Endodermal cell (in vitro differentiated cells): Measurements from ENCODE around the gene PLXDC1. TPM values are rescaled to one million over a fixed set of nuclear protein-coding genes. Genes with fewer than 3 reads are reported as not detected.

Experiments
- DNase-seq: peaks from one replicate; pipeline ENCODE4 v3.0.0-alpha.2; 2017
- H3K27ac ChIP-seq: 2 replicates; pipeline ENCODE4 v1.5.1; 2013; ENCODE audit warnings: mild to moderate bottlenecking, low read depth, low read length, moderate library complexity
- H3K27me3 ChIP-seq: 2 replicates; pipeline ENCODE4 v1.6.1; 2013; ENCODE audit warnings: mild to moderate bottlenecking, low read length, moderate library complexity; ENCODE audit not compliant: insufficient read depth, control insufficient read depth, poor library complexity, severe bottlenecking
- H3K36me3 ChIP-seq: 2 replicates; pipeline ENCODE4 v1.7.0; 2013; ENCODE audit warnings: mild to moderate bottlenecking, low read length, moderate library complexity; ENCODE audit not compliant: control insufficient read depth, insufficient read depth
- H3K4me1 ChIP-seq: one replicate; pipeline ENCODE4 v1.7.0; 2013; ENCODE audit warnings: low read length; ENCODE audit not compliant: control insufficient read depth, insufficient read depth
- H3K4me3 ChIP-seq: 2 replicates; pipeline ENCODE4 v1.5.1; 2013; ENCODE audit warnings: mild to moderate bottlenecking, low read length, moderate library complexity
- H3K9ac ChIP-seq: 2 replicates; pipeline ENCODE4 v1.6.1; 2013; ENCODE audit warnings: mild to moderate bottlenecking, low read length, moderate library complexity; ENCODE audit not compliant: poor library complexity, severe bottlenecking; ENCODE audit errors: extremely low read depth
- H3K9me3 ChIP-seq: 2 replicates; pipeline ENCODE4 v1.6.1; 2013; ENCODE audit warnings: mild to moderate bottlenecking, low read length, moderate library complexity; ENCODE audit not compliant: control insufficient read depth
- H3K27ac Mint-ChIP-seq: 2 replicates; pipeline ENCODE4 v1.8.0; 2020; ENCODE audit warnings: mixed read lengths
- H3K27me3 Mint-ChIP-seq: 2 replicates; pipeline ENCODE4 v1.8.0; 2021; ENCODE audit warnings: mild to moderate bottlenecking, mixed read lengths; ENCODE audit not compliant: insufficient read depth
- H3K36me3 Mint-ChIP-seq: 2 replicates; pipeline ENCODE4 v1.8.0; 2020; ENCODE audit warnings: low read depth, mixed read lengths
- H3K4me1 Mint-ChIP-seq: 2 replicates; pipeline ENCODE4 v1.8.0; 2020; ENCODE audit warnings: mixed read lengths
- H3K4me3 Mint-ChIP-seq: 2 replicates; pipeline ENCODE4 v1.8.0; 2020; ENCODE audit warnings: mild to moderate bottlenecking, moderate library complexity, mixed read lengths
- H3K9me3 Mint-ChIP-seq: 2 replicates; pipeline ENCODE4 v1.8.0; 2020; ENCODE audit warnings: mild to moderate bottlenecking, mixed read lengths
- CTCF ChIP-seq: fragments of 200-600 bp; sonication (generic); conservative IDR thresholded peaks from 2 replicates; pipeline ENCODE4 v1.5.0; 2021; ENCODE audit warnings: antibody characterized with exemption, mild to moderate bottlenecking
- WGBS, 2 experiments: methylation state at CpG; one replicate each; pipeline versions ENCODE4 v1.1.5 to v1.1.7; 2013; ENCODE audit warnings: missing lambda C conversion rate in 2 of 2, mixed read lengths in 1 of 2; ENCODE audit not compliant: insufficient coverage in 1 of 2, insufficient read length in 1 of 2; 5-methylcytosine and 5-hydroxymethylcytosine counted together
- total RNA-seq, 2 donors: library from RNA; stranded (reverse); fragmentation: NEBNext Ultra II Directional in 1 of 2; extraction: Animal tissue kit (Norgen Biotek cat#: 25700) in 1 of 2; gene quantifications; 2 replicates in 1 of 2; 3 replicates in 1 of 2; pipeline ENCODE4 v1.2.1, GENCODE V29; 2021

PLXDC1 gene
- total RNA-seq, 2 donors from 2014 or later = 9.0 TPM

- Histone ChIP-seq H3K27ac (no peak overlapping the region), H3K9ac (no peak overlapping the region), H3K4me1 (no peaks in the 10 kb centered on the region), H3K9me3 (no peaks in the 10 kb centered on the region), H3K36me3 (peaks cover 14% of the 10 kb centered on the region), H3K27me3 (no peaks in the 10 kb centered on the region), H3K4me3 (no peak overlapping the region)
- Mint-ChIP-seq H3K4me1 (peaks cover 12% of the 10 kb centered on the region), H3K4me3 (no peak overlapping the region), H3K27me3 (no peaks in the 10 kb centered on the region), H3K36me3 (peaks cover 22% of the 10 kb centered on the region), H3K27ac (no peak overlapping the region), H3K9me3 (no peaks in the 10 kb centered on the region)
- DNase-seq = no peak
- no peak for TF ChIP-seq CTCF
- 88 to 96% methylated on average over 8 to 16 of the region's 16 CpGs for WGBS, 2 experiments
Measured at GRCh38 chr17:39192901-39193300, 41.5 kb upstream of the PLXDC1 start.

- no peak overlapping the region for H3K4me3 Mint-ChIP-seq
- no peaks in the 10 kb centered on the region for H3K9me3 Mint-ChIP-seq
- TF ChIP-seq CTCF = no peak
- no peak for DNase-seq
- Histone ChIP-seq H3K27ac (no peak overlapping the region), H3K4me3 (no peak overlapping the region), H3K9ac (no peak overlapping the region), H3K27me3 (no peaks in the 10 kb centered on the region), H3K4me1 (no peaks in the 10 kb centered on the region), H3K36me3 (peaks cover 18% of the 10 kb centered on the region), H3K9me3 (no peaks in the 10 kb centered on the region)
- no peak overlapping the region for H3K27ac Mint-ChIP-seq
- peaks cover 24% of the 10 kb centered on the region for H3K36me3 Mint-ChIP-seq
- peaks cover 11% of the 10 kb centered on the region for H3K4me1 Mint-ChIP-seq
- no peaks in the 10 kb centered on the region for H3K27me3 Mint-ChIP-seq
- 93 to 98% methylated on average over 6 to 9 of the region's 9 CpGs for WGBS, 2 experiments
Measured at GRCh38 chr17:39191750-39192510, 40.5 kb upstream of the PLXDC1 start.

- Mint-ChIP-seq H3K9me3 (no peaks in the 10 kb centered on the region), H3K27ac (no peak overlapping the region), H3K4me3 (no peak overlapping the region), H3K36me3 (peaks cover 31% of the 10 kb centered on the region), H3K4me1 (no peaks in the 10 kb centered on the region), H3K27me3 (no peaks in the 10 kb centered on the region)
- Histone ChIP-seq H3K9ac (no peak overlapping the region), H3K9me3 (no peaks in the 10 kb centered on the region), H3K4me1 (no peaks in the 10 kb centered on the region), H3K4me3 (no peak overlapping the region), H3K27ac (no peak overlapping the region), H3K36me3 (peaks cover 18% of the 10 kb centered on the region), H3K27me3 (no peaks in the 10 kb centered on the region)
- WGBS, 2 experiments = 92 to 93% methylated on average over 5 to 9 of the region's 9 CpGs
- no peak for TF ChIP-seq CTCF
- no peak for DNase-seq
Measured at GRCh38 chr17:39187152-39187830, 35.9 kb upstream of the PLXDC1 start.
